T-helper 22 cell (primary cell): ENCODE data around the gene WDR13.
A peak's percentile ranks its signal among the peaks of the same experiment; 100 is the strongest.
"Not testable (repeated sequence)": the region's sequence is repeated elsewhere in the genome, so short reads cannot be mapped to it uniquely, and the experiment has no call there.

Experiments
- DNase-seq: peaks from one replicate; pipeline ENCODE4 v3.0.0-alpha.2; 2020; ENCODE audit warnings: low read depth

Gene WDR13

GRCh38 chrX:48597353-48598264 lies at the start of gene WDR13:
WDR13 (plus strand) TSS chrX:48597492; CDS start chrX:48597997, 505 bp downstream.
- peak; percentile 77 for DNase-seq

- no peak for DNase-seq
Measured at GRCh38 chrX:48548871-48549270, 48.4 kb upstream of the WDR13 start.

GRCh38 chrX:48555731-48556325 lies 41.5 kb upstream of the WDR13 start:
- DNase-seq: not testable (repeated sequence)

GRCh38 chrX:48558271-48558670 lies 39.0 kb upstream of the WDR13 start:
- DNase-seq: no peak

GRCh38 chrX:48559636-48560035 lies 37.7 kb upstream of the WDR13 start:
- no peak for DNase-seq

DNA sequence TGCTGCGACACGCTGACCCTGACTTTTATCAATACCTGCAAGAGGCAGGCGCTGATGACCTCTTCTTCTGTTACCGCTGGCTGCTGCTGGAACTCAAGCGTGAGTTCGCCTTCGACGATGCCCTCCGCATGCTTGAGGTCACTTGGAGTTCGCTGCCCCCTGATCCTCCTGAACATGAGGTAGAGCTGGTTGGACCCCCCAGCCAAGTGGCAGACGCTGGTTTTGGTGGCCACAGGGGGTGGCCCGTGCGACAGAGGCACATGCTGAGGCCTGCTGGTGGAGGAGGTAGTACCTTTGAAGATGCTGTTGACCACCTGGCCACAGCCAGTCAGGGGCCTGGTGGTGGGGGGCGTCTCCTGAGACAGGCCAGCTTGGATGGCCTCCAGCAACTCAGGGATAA lies 37.2 kb upstream of the WDR13 start:
- no peak for DNase-seq

- no peak for DNase-seq
Measured at GRCh38 chrX:48560681-48561080, 36.6 kb upstream of the WDR13 start.

DNA sequence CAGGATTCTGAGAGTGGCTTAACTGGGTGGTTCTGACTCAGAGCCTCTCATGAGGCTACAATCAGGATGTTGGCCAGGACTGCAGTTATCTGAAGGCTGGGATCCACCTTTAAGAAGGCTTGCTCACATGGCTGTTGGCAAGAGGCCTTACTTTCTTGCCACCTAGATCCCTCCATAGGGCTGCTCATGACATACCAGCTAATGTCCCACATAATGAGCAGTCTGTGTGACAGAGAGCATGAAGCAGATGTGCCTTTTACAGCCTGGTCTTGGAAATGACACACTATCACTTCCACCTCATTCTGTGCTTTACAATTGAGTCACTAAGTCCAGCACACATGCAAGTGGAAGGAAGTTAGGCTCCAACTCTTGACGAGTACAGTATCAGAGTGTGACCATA lies 27.3 kb upstream of the WDR13 start:
- DNase-seq: no peak

DNA sequence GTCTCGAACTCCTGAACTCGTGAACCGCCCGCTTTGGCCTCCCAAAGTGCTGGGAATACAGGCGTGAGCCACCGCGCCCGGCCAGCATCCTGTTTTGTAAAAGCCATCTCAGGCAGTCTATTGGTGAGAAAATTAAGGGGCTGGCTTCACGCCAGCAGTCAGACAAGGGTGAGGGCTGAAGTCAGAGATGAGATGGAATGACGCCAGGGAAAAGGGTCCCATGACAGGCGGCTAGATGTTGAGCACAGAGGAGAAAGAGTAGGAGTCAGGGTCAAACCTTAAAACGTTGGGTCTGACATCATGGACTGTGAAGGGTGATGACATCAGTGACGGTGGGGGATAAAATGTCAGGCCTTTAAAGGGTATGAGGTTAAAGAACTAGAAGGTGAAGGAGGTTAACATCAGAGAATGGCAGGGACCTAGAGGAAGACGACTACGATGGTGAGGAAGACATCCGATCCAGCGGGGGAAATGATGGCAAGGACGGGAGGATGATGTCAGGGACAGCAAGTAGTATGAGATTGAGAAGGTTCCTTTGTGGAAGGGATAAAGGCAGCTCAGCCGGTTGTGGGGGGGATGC lies 23.5 kb upstream of the WDR13 start:
- peak; percentile 9 for DNase-seq

GRCh38 chrX:48574270-48575266 lies 22.7 kb upstream of the WDR13 start, which contains the start of gene RBM3:
RBM3 (plus strand) TSS chrX:48574484; CDS start chrX:48575181, 697 bp downstream.
- DNase-seq: peak; percentile 88

DNA sequence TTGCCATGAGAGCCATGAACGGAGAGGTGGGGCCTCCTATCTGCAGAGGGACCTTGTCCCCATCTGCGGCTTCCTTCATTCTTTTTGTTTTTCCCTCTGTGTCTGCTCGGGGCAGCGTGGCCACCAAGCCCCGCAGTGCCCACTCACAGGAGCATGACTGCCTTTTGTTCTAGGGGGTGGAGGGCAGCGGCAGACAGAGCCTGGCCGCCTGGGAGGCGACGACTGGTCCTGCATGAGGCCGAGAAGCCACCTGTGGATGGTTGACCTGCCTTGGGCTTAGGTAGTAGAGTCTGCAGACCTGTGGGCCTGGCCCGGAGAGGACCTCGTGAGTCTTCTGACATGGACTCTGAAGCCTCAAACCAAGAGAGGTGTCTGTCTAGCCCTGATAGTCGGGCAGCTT lies 21.6 kb upstream of the WDR13 start:
- DNase-seq: no peak

- DNase-seq: no peak
Measured at GRCh38 chrX:48576108-48576507, 21.2 kb upstream of the WDR13 start.

GRCh38 chrX:48578661-48579128 lies 18.6 kb upstream of the WDR13 start:
- DNase-seq: no peak

- no peak for DNase-seq
Measured at GRCh38 chrX:48579259-48579658, 18.0 kb upstream of the WDR13 start.

DNA sequence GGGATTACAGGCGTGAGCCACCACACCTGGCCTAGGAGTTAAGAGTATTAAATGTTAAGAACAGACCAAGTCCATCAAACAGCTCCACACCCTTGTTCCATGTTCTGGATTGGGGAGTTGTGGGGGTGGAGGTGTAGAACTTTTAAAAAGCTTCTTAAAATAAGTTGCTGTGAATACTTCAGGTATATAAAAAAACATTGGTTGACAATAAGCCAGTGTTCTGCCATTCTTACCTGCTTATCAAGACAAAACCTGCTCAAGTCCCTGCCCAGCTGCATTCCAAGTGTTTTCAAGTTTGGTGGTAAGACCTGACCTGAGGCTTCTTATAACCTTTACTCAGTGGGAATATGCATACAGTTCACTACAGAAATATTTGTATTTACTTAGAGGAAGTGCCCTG lies 16.6 kb upstream of the WDR13 start:
- no peak for DNase-seq

DNA sequence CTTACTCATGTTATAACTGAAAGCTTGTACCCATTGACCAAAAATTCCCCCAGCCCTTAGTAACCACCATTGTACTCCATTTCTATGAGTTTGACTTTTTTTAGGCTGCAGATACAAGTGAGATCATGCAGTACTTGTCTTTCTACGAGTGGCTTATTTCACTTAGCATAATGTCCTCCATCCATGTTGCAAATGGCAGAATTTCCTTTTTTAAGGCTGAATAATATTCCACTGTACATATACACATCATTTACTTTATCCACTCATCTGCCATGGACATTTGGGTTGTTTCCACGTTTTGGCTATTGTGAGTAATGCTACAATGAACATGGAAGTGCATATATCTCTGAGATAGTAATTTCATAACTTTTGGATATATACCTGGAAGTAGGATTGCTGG lies 12.6 kb upstream of the WDR13 start:
- DNase-seq: no peak

DNA sequence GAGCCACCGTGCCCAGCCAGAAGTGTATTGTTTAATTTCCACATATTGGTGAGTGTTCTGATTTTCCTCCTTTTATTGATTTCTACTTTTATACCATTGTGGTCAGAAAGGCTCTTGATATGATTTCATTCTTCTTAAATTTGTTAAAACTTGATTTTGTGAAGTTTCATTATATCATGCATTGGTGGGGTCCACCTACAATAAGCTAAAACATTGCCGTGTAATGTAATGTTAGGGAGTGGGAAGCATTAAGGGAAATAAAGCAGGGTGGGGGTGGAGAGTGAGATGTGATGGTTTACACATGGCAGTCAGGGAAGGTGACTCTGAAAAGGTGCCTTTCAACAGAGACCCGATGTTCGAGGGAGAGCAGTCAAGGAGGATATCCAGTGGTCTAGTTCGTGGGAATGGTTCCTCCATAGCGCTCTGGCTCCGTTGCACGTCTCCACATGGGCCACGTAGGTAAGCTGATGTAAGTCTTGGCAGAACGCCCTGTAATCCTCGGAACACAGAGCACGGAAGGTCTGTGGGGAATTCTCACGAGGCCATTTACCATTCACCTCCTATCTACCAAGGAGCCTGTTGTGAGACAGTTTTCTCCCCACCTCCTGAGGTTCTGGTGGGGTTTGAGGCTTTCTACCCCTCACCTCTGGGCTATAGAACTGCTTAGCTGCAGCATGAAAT lies 7.7 kb upstream of the WDR13 start:
- no peak for DNase-seq

- no peak for DNase-seq
Measured at GRCh38 chrX:48590203-48591103, 6.8 kb upstream of the WDR13 start.

- DNase-seq: no peak
Measured at GRCh38 chrX:48591255-48591791, 6.0 kb upstream of the WDR13 start.

DNA sequence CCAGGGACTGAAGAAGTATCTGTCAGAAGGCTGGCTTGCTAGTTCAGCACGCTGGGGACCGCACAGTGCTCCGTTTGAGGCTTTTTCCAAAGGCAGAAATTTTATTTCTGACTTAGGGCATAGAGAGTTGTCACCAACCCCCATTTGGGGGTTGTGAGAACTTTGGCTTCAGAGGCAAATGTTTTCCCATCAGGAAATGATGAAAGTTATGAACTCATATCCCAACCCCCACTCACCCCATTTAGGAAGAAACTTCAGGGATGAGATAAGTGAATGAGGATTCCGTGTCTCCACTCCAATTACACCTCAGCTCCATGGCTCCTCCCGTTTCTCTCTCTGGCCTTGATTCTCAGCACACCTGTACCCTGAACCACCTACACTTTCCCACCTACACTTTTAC lies 4.3 kb upstream of the WDR13 start:
- no peak for DNase-seq
